ENCODE measurements around the gene SP1. TPM values are rescaled to one million over a fixed set of nuclear protein-coding genes. Genes with fewer than 3 reads are reported as not detected.

Gene SP1
- total and polyA plus RNA-seq, 2 of the 4 experiments (the other 2 are of a cell fraction), result 19.7 to 53.6 TPM

DNA sequence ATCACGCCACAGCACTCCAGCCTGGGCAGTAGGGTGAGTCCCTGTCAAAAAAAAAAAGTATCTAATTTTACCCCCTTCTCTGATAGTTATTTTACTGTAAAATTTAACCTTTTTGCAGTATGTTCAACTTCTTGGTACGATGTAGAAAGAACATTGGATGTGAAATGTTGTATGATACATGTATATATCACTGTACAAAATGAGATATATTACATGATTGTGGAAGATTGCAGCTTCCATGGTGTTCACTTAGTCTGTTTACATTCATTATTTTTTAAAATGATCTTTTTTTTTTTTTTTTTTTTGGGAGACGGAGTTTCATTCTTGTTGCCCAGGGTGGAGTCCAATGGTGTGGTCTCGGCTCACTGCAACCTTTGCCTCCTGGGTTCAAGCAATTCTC lies 9.0 kb downstream of the SP1 start:
- H2BK15ac ChIP-seq (ENCODE audit: low read depth, low read length), result peak overlapping the region; percentile 74; the same call in 1 of the 3 replicates
- WGBS, 2 experiments (ENCODE audit: extremely low coverage in 2 of 2, insufficient read length in 1 of 2), result no CpG with 5 or more reads among the region's 4 CpGs

More for the DNA sequence above, 9.0 kb downstream of the SP1 start:
- no peak overlapping the region for H2BK120ac ChIP-seq (ENCODE audit: low read depth, low read length)
- no peak for DNase-seq
- ATAC-seq (ENCODE audit: low read depth), result no peak
- peak overlapping the region; percentile 81; the same call in 1 of the 2 replicates for H3K23ac ChIP-seq (ENCODE audit: low read depth, low read length)
- H2BK20ac ChIP-seq (ENCODE audit: low read depth, low read length), result 0 out of 2 replicates have a peak overlapping the region, but pooled peaks have one; percentile 34
- peak overlapping the region; percentile 87 for H2BK5ac ChIP-seq (ENCODE audit: low read depth, low read length, poor library complexity, severe bottlenecking)
- H2AFZ ChIP-seq (replicated peaks; ENCODE audit: low read length, poor library complexity), result no peak overlapping the region
- peak overlapping the region; percentile 72 for H2AK9ac ChIP-seq (replicated peaks; ENCODE audit: low read depth, low read length, poor library complexity)
- intact Hi-C loops (cut with micrococcal nuclease), result no loop called here
- dilution Hi-C loops (cut with HindIII; ENCODE audit: low sequenced_read_pairs, unreplicated experiment), result no loop called here
- H3K4me1 ChIP-seq (ENCODE audit: control insufficient read depth, insufficient read depth, low read length), result peaks cover 16% of the 10 kb centered on the region
- H3K4ac ChIP-seq (ENCODE audit: low read depth, low read length), result peak overlapping the region; percentile 38
- peaks cover 7% of the 10 kb centered on the region for H3K36me3 ChIP-seq (ENCODE audit: control insufficient read depth, insufficient read depth, low read length)
- peaks cover 13% of the 10 kb centered on the region; the same call in 1 of the 2 replicates for H4K20me1 ChIP-seq (ENCODE audit: insufficient read depth, low read length)
- in situ Hi-C loops (cut with MboI; ENCODE audit: low sequenced_read_pairs), result no loop called here
- no peak overlapping the region for H3K4me3 ChIP-seq (ENCODE audit: insufficient read depth, low read depth, low read length)
- ChIA-PET CTCF (interaction anchor here (0.7 to 1.6 kb wide), 2 partner anchors 36 to 346 kb away, joined by 3 to 4 read pairs; no protein-coding TSS in a partner anchor), POLR2A (ENCODE audit: unreplicated experiment) (no interaction called here)
- H3K9ac ChIP-seq (ENCODE audit: low read depth, low read length), result no peak overlapping the region
- no TSS peak for BruUV-seq (replicated peaks)
- no peaks in the 10 kb centered on the region for H3K27me3 ChIP-seq (ENCODE audit: control insufficient read depth, insufficient read depth, low read length)
- peak overlapping the region; percentile 83; the same call in 1 of the 2 replicates for H3K27ac ChIP-seq (ENCODE audit: insufficient read depth, low read length)
- peak overlapping the region; percentile 39 to 82; a peak in 3 of 4 replicates for H4K8ac ChIP-seq (ENCODE audit: low read depth in 2 of 2, low read length in 2 of 2)
- H3K79me1 ChIP-seq (ENCODE audit: low read depth in 1 of 2, low read length in 2 of 2), result peaks cover 18 to 58% of the 10 kb centered on the region in 2 experiments; a peak in 3 of 4 replicates
- H3K9me3 ChIP-seq (ENCODE audit: control insufficient read depth, insufficient read depth, low read length), result no peaks in the 10 kb centered on the region
- TF ChIP-seq CEBPB (IDR thresholded peaks at IDR 0.05; ENCODE audit: low read depth, low read length), result no peak
- H2AK5ac ChIP-seq (ENCODE audit: low read depth, low read length), result peak overlapping the region; percentile 90
- peak overlapping the region; percentile 48 for H3K18ac ChIP-seq (ENCODE audit: low read depth, low read length)
- H3K56ac ChIP-seq (ENCODE audit: extremely low read depth, insufficient read depth, low read length), result peak overlapping the region; percentile 40; the same call in 1 of the 2 replicates
- H3K14ac ChIP-seq (replicated peaks; ENCODE audit: low read depth, low read length), result no peak overlapping the region; the same call in 1 of the 2 replicates
- H3K9me1 ChIP-seq (ENCODE audit: insufficient read depth, low read length), result 0 out of 2 replicates have a peak, but pooled peaks cover 2% of the 10 kb centered on the region
- H4K91ac ChIP-seq (ENCODE audit: insufficient read depth, low read depth, low read length), result peak overlapping the region; percentile 10; the same call in 1 of the 2 replicates
- peak overlapping the region; percentile 77 for H4K5ac ChIP-seq (ENCODE audit: low read depth, low read length)
- H3K4me2 ChIP-seq (ENCODE audit: low read depth, low read length), result peak overlapping the region; percentile 85

All from IMR-90 (cell line).